Psoas muscle (tissue), 8 donors: ENCODE data around the gene HOXC6. TPM values are rescaled to one million over a fixed set of nuclear protein-coding genes. Genes with fewer than 3 reads are reported as not detected.

ENCODE experiments used
- ATAC-seq, 4 donors: fragments of 200-7000 bp; cut with Tn5 transposase; one replicate each; pipeline ENCODE4 v1.9.1; 2020; ENCODE audit warnings: moderate library complexity in 3 of 4, mild to moderate bottlenecking in 2 of 4
- DNase-seq, 2 donors: peaks; one replicate each; pipeline ENCODE4 v3.0.0-alpha.2; 2020
- H3K27ac ChIP-seq: fragments of 200-600 bp; one replicate; pipeline ENCODE4 v1.8.0; 2022
- H3K27me3 ChIP-seq, 3 donors: fragments of 200-600 bp in 1 of 3; one replicate each; pipeline versions ENCODE4 v1.6.1 to v1.8.0; 2013 to 2022; ENCODE audit warnings: low read length in 2 of 3, mild to moderate bottlenecking in 2 of 3, moderate library complexity in 1 of 3; ENCODE audit not compliant: insufficient read depth in 3 of 3
- H3K36me3 ChIP-seq, 2 donors: fragments of 200-600 bp in 1 of 2; one replicate each; pipeline versions ENCODE4 v1.6.1 to v1.8.0; 2013 to 2022; ENCODE audit warnings: low read depth in 1 of 2, mild to moderate bottlenecking in 1 of 2, moderate library complexity in 1 of 2; ENCODE audit not compliant: insufficient read depth in 1 of 2
- H3K4me1 ChIP-seq: fragments of 200-600 bp; one replicate; pipeline ENCODE4 v1.8.0; 2022
- H3K4me3 ChIP-seq: fragments of 200-600 bp; one replicate; pipeline ENCODE4 v1.8.0; 2022; ENCODE audit warnings: mild to moderate bottlenecking
- H3K9me3 ChIP-seq: fragments of 200-600 bp; one replicate; pipeline ENCODE4 v1.8.0; 2022
- WGBS, 3 donors: extraction: QIAGEN DNeasy Blood & Tissue Kit; methylation state at CpG; one replicate each; pipeline versions ENCODE4 v1.1.6 to v1.1.7; 2013; 5-methylcytosine and 5-hydroxymethylcytosine counted together
- intact Hi-C, 2 donors: fragments of 100-400 bp; cut with DNase I; formaldehyde crosslinking; loops; one replicate each; pipeline versions ENCODE4 v1.11.0 to v1.14.2; 2022
- polyA plus RNA-seq, 3 donors: library from polyadenylated mRNA; stranded (reverse); fragments of 200-250 nt; gene quantifications; one replicate each; pipeline ENCODE4 v1.2.3, GENCODE V29; 2013
- total RNA-seq, 4 donors: library from RNA; stranded (reverse); fragmentation: NEBNext Ultra II Directional in 2 of 4; extraction: Animal tissue kit (Norgen Biotek cat#: 25700) in 2 of 4; gene quantifications; one replicate each; pipeline versions ENCODE4 v1.2.1 to v1.2.4, GENCODE V29; 2021 to 2023
- TF ChIP-seq, protein P1 (sequence below): fragments of 200-600 bp; IDR thresholded peaks from one replicate; pipeline ENCODE4 v1.8.0; 2022; ENCODE audit warnings: antibody characterized with exemption
- donor health status: healthy with polysubstance abuse.
- donor health status: DM: no; HTN: no; CAD: no; lungs with moderate emphysema.
- donor health status: Bipolar disorder and iron deficiency.
- donor health status: healthy.
- donor health status: DM: yes; HTN: yes; CAD: no.
- donor health status: DM: no; HTN: no; CAD: no.
- donor health status: DM: no; HTN: no; CAD: no.
- donor health status: DM: yes; HTN: yes; CAD: no.

Gene HOXC6
- total and polyA plus RNA-seq, 7 donors: 2.2 to 23.6 (median 7.6) TPM

DNA sequence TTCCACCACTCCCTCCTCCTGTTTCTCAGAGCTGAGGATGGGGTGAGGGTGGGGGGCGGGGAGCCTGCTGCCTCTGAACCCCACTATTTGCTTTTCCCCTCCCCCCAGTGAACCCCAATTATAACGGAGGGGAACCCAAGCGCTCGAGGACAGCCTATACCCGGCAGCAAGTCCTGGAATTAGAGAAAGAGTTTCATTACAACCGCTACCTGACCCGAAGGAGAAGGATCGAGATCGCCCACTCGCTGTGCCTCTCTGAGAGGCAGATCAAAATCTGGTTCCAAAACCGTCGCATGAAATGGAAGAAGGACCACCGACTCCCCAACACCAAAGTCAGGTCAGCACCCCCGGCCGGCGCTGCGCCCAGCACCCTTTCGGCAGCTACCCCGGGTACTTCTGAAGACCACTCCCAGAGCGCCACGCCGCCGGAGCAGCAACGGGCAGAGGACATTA, 26.5 kb downstream of the HOXC6 start:
- Histone ChIP-seq H3K4me3 (peak overlapping the region; percentile 63), H3K4me1 (no peaks in the 10 kb centered on the region), H3K36me3 (no peaks in the 10 kb centered on the region), H3K27ac (no peak overlapping the region), H3K27me3 (no peaks in the 10 kb centered on the region), H3K9me3 (no peaks in the 10 kb centered on the region)
- DNase-seq: no peak
- no peak for ATAC-seq
- WGBS, 3 donors: 66 to 75% (median 66%) methylated on average over 24 of the region's 24 CpGs
- TF ChIP-seq, protein P1, sequence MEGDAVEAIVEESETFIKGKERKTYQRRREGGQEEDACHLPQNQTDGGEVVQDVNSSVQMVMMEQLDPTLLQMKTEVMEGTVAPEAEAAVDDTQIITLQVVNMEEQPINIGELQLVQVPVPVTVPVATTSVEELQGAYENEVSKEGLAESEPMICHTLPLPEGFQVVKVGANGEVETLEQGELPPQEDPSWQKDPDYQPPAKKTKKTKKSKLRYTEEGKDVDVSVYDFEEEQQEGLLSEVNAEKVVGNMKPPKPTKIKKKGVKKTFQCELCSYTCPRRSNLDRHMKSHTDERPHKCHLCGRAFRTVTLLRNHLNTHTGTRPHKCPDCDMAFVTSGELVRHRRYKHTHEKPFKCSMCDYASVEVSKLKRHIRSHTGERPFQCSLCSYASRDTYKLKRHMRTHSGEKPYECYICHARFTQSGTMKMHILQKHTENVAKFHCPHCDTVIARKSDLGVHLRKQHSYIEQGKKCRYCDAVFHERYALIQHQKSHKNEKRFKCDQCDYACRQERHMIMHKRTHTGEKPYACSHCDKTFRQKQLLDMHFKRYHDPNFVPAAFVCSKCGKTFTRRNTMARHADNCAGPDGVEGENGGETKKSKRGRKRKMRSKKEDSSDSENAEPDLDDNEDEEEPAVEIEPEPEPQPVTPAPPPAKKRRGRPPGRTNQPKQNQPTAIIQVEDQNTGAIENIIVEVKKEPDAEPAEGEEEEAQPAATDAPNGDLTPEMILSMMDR: no peak
- intact Hi-C loops: no loop called here

DNA sequence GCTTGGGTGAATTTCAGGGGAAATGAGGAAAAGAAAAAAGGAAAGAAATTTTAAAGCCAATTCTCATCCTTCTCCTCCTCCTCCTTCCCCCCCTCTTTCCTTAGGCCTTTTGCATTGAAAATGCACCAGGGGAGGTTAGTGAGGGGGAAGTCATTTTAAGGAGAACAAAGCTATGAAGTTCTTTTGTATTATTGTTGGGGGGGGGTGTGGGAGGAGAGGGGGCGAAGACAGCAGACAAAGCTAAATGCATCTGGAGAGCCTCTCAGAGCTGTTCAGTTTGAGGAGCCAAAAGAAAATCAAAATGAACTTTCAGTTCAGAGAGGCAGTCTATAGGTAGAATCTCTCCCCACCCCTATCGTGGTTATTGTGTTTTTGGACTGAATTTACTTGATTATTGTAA, 27.3 kb downstream of the HOXC6 start:
- WGBS, 3 donors: 75 to 92% (median 77%) methylated on average over 2 of the region's 2 CpGs
- H3K27me3 ChIP-seq: peaks cover 0 to 2% (median 0%) of the 10 kb centered on the region in 3 donors
- TF ChIP-seq, protein P1: no peak
- intact Hi-C loops: no loop called here
- H3K4me1 ChIP-seq: no peaks in the 10 kb centered on the region
- H3K36me3 ChIP-seq: no peaks in the 10 kb centered on the region
- H3K27ac ChIP-seq: no peak overlapping the region
- no peaks in the 10 kb centered on the region for H3K9me3 ChIP-seq
- DNase-seq (no peak), ATAC-seq (no peak)
- H3K4me3 ChIP-seq: no peak overlapping the region

DNA sequence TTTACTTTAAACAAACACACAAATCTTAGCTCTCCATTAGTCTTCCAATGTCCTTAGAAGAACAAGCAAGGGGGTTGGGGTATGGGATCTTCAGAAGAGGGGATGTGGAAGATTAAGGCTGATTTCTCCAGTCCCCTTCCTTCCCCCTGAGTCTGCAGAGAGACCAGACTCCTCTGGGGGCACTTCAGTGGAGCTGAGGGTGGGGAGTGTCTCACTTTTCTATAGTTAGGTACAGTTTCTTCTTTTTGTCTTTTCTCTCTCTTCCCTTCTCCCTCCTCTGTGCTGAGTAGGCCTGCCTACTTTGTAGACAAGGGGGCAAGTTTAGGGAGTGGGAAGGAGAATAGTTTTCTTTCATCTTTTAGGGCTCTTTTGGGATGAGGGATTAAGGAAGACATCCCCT, 27.9 kb downstream of the HOXC6 start:
- Histone ChIP-seq H3K27ac (no peak overlapping the region), H3K4me1 (no peaks in the 10 kb centered on the region), H3K9me3 (no peaks in the 10 kb centered on the region), H3K27me3 (peaks cover 0 to 2% (median 0%) of the 10 kb centered on the region in 3 donors), H3K36me3 (no peaks in the 10 kb centered on the region), H3K4me3 (no peak overlapping the region)
- DNase-seq (no peak), ATAC-seq (no peak)
- intact Hi-C loops: no loop called here
- TF ChIP-seq, protein P1: no peak

DNA sequence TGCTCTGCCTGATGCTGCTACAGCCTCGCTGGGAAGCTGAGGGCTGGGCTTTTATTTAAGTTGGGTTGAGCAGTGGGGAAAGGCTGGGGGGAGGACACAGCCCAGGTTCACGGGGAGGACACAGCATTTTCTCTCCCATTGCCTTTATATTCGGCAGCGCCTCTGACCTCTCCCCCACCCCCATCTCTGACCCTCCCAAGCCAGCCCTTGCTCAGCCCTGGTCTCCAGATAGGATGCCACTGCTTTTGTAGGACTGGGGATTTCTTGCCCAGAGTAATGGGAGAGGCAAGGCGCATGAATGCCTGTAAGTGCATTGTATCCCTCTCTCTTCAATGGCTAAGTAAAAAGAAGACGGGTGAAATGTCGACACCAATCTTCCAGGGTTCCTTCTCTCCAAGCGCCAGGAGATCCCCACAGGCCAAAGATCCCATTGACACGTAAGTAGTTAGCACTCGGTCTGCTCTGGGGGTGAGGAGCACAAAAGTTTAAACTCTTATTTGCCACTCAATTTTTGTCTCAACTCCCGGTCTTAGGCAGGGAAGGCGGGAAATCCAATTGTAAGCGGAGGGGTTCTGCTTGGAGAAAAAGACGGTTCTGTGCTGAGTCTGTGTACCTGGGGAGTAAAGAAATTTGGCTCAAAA, 30.0 kb downstream of the HOXC6 start:
- H3K27me3 ChIP-seq: peaks cover 0 to 2% (median 0%) of the 10 kb centered on the region in 3 donors
- TF ChIP-seq, protein P1: no peak

DNA sequence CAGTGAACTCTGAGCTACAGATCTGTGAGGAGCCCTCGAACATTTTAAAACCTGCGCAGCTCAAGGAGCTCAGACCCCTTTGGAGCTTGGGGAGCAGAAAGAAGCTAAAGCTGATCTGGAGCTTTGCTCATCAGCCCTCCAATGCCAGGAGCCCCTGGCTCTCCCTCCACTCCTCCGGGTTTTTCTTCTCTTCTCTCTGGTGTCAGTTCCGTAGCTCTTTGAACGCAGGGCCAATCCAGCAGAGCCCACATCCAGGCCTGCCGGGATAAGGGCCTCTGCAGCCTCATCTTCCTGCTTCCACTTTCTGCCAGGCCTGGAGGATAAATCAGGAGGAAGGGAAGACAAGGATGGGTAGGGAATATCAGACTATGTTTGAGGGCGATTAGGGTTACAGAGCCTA, 31.4 kb downstream of the HOXC6 start:
- peaks cover 0 to 6% (median 2%) of the 10 kb centered on the region in 3 donors for H3K27me3 ChIP-seq
- WGBS, 3 donors: 62 to 66% (median 66%) methylated on average over 7 of the region's 7 CpGs
- TF ChIP-seq, protein P1: no peak
- no peaks in the 10 kb centered on the region for H3K9me3 ChIP-seq
- no peaks in the 10 kb centered on the region for H3K36me3 ChIP-seq
- no peak overlapping the region for H3K4me3 ChIP-seq
- H3K4me1 ChIP-seq: no peaks in the 10 kb centered on the region
- intact Hi-C loops: no loop called here
- DNase-seq: no peak
- ATAC-seq: no peak
- H3K27ac ChIP-seq: no peak overlapping the region

More for the DNA sequence above, 30.0 kb downstream of the HOXC6 start:
- Histone ChIP-seq H3K9me3 (no peaks in the 10 kb centered on the region), H3K36me3 (no peaks in the 10 kb centered on the region), H3K4me1 (no peaks in the 10 kb centered on the region), H3K27ac (no peak overlapping the region), H3K4me3 (no peak overlapping the region)
- no peak for DNase-seq
- 79 to 85% (median 84%) methylated on average over 14 of the region's 14 CpGs for whole genome bisulfite sequencing, 3 donors
- ATAC-seq: no peak
- intact Hi-C loops: no loop called here
